GM19395 (cell line): Measurements from ENCODE around the gene NODAL.
A peak's percentile ranks its signal among the peaks of the same experiment; 100 is the strongest.

Source experiments
- ATAC-seq: cut with Tn5 transposase; IDR thresholded peaks from one replicate; pipeline ENCODE4 v1.9.1; 2021; ENCODE audit warnings: mild to moderate bottlenecking, moderate library complexity; ENCODE audit not compliant: unreplicated experiment

Gene NODAL

DNA sequence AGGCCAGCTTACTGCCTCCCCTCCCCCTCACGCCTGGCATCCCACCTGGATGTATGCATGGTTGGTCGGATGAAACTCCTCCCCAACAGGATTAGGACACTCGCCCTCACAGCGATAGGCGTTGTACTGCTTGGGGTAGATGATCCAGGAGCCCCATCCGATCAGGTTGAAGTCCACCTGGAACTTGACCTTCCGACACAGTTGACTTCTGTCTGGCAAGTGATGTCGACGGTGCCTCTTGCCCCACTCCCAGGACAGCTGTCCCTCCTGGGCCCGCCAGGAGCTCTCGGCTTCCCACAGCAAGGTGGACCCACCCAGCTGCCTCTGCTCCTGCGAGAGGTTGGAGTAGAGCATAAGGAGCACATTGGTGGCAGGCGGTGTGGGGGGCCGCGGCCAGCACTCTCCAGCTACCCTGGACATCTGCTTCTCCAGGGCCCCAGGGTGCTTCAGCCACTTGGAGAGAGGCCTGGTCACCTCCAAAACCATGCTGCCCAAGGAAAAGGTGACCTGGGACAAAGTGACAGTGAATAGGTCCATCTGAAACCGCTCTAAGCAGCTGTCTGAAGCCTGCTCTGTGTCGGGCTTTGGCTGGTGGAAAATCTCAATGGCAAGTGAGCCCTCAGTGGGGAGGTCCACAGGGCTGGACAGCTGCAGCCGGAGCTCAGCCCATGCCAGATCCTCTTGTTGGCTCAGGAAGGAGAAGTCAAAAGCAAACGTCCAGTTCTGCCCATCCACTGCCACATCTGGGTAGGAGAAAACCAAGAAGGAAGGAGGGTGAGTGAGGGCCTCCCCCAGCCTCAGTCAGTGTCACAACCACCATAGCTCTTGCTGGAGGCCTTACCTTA is 6.0 kb downstream of the NODAL start:
- ATAC-seq, result no peak

DNA sequence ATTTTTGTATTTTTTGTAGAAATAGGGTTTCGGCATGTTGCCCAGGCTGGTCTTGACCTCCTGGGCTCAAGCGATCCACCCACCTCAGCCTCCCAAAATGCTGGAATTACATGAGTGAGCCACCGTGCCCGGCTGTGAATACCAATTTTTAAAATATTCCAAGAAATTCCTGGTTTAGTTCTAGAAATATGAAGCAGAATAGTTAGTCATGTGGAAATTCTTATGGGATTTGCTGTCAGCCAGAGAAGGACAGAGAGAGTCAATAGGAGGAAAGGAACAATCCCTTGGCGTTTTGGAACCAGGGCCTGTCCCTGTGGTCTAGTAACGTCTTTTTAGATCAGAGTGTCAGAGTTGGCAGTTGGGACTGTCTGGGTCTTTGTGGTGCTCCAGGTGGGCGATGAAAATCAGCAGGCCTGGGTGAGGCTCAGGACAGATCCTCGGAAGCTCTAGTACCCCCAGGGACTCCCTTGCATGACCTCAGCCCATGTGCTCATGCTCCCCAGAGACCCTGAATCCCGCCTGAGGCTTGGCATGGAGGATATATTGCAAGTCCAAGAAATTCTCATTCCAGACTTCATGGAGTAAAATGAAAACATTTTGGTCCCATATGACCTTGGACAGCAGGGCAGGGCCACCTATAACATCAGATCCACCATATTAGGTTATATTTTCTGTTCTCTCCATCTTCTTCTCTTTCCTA is 7.8 kb downstream of the NODAL start:
- ATAC-seq, result no peak

- no peak for ATAC-seq
These were observed 8.8 kb downstream of the NODAL start for GRCh38 chr10:70432561-70433263.

DNA sequence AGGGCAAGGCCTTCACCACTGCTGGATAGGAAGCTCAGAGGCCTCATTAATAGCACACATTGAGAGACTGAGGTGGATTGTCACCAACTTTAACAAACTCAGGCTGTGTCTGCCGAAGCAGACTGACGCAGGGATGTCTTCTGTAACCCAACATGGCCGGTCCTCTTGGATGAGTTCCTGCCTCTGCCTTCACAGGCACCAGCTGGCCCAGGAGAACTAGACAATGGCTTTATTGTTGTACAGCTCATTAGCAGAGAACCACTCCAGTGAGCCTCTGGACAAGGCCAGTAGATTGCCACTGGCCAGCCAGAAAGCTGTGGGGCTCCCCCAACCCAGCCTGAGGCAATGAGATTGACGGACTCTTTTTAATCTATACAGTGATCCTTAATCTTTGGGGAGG is 9.4 kb downstream of the NODAL start:
- no peak for ATAC-seq

- ATAC-seq, result no peak
These were observed 10.7 kb downstream of the NODAL start for GRCh38 chr10:70430493-70431445.

DNA sequence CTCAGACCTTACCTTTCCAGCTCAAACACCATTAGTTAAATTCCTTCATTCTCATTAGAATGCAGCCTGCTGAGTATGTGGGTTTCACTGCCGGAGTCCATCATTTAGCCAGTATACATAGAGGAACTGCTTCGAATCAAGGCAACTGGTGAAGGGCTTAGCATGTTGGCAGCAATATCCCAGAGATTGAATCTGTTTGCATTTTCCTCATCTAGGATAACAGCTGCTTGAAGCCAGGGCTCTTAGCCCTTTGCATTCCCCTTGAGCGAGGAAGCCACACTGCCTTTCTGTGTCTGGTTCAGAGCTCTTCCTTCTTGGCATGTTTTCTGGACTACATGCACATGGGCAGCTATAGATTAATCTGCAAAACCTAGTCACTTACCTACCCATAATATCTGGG is 14.7 kb downstream of the NODAL start:
- no peak for ATAC-seq

- no peak for ATAC-seq
These were observed 16.4 kb downstream of the NODAL start for GRCh38 chr10:70425096-70425495.

DNA sequence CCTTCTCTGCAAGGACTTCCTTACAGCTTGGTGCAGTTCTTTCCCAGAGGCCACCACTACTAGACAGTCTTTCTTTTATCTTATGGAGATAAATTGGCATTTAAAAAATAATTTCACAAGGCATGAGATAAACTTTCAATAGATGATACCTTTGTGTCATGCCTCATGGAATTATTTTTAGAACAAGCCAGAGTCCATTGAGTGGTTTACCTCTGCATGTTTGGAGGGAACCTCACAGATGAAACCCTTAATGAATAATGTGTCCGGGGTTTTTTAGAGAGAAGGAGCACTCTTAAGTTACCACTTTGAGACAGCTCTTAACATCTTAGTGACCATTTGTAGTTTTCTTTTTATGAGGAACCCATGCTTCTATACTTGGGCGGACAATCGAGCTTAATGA is 17.2 kb downstream of the NODAL start:
- no peak for ATAC-seq

DNA sequence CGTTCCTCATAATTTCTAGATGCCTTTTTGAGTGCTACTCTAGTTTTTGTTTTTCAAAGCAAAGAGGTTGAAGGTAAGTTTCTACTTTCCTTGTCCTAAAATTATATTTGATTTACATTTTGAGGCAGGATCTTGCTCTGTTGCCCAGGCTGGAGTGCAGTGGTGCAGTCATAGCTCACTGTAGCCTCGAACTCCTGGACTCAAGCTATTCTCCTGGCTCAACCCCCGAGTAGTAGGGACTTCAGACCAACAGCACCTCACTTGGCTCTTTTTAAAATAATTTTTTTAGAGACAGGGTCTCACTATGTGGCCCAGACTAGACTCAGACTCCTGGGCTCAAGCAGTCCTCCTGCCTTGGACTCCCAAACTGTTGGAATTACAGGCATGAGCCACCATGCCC is 22.8 kb downstream of the NODAL start:
- no peak for ATAC-seq

- ATAC-seq, result no peak
These were observed 23.3 kb downstream of the NODAL start for GRCh38 chr10:70418229-70418628.

- no peak for ATAC-seq
These were observed 23.9 kb downstream of the NODAL start for GRCh38 chr10:70417568-70417967.

DNA sequence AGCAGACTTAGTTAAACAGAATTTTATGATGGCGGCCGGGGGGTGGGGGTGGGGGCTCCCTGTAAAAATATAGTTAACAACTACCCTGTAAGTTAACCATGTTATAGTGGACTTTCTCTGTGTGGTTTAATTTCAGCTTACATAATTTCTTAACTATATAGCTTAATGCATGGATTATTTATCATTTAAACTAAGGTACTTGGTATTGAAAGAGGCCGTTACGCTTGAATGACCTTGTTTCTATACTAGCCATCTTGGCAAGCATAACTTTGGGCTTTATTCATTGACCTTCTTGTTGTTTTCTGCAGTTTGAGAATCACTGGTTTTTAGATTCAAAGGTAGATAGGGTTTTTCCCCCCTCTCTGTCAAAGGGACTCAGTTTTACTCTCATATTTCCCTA is 29.1 kb downstream of the NODAL start:
- ATAC-seq, result no peak

DNA sequence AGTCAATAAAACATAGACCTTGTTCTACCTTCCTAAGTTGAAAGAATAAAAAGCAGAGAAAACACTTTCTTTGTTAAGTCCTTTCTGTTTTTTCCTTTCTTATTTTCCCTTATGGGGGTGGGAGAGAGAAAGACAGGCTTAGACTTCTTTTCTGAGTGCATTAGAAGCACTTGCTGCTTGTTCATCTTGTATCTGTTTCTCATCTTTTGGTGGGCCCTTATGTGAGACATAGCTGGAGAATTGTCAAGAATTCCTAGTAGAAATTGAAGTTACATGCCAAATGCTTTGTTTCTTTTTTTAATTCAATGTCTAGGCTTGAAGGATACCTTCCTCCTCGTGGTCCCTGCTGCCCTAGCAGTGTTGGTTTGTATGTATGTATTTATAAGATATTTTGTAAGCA is 30.9 kb downstream of the NODAL start:
- no peak for ATAC-seq

DNA sequence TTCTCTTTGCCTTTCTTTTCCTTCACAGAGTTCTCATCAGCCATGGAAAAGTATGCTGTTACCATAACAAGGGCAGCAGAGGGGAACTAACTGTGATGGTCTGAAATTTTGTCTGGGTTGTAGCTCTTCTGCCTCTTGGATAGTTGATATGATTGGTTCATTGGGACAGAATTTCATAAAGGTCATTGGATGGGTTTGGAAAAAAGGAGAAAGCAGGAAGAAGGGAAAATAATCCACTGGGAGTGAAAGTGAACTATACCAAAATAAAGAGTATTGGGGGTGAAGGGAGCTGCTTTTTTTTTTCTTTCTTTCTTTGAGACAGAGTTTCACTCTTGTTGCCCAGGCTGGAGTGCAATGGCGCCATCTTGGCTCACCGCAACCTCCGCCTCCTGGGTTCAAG is 31.7 kb downstream of the NODAL start:
- ATAC-seq, result no peak

GRCh38 chr10:70405037-70405824 is 36.2 kb downstream of the NODAL start:
- peak; percentile 36 for ATAC-seq

GRCh38 chr10:70404787-70405036 is 36.8 kb downstream of the NODAL start:
- no peak for ATAC-seq

DNA sequence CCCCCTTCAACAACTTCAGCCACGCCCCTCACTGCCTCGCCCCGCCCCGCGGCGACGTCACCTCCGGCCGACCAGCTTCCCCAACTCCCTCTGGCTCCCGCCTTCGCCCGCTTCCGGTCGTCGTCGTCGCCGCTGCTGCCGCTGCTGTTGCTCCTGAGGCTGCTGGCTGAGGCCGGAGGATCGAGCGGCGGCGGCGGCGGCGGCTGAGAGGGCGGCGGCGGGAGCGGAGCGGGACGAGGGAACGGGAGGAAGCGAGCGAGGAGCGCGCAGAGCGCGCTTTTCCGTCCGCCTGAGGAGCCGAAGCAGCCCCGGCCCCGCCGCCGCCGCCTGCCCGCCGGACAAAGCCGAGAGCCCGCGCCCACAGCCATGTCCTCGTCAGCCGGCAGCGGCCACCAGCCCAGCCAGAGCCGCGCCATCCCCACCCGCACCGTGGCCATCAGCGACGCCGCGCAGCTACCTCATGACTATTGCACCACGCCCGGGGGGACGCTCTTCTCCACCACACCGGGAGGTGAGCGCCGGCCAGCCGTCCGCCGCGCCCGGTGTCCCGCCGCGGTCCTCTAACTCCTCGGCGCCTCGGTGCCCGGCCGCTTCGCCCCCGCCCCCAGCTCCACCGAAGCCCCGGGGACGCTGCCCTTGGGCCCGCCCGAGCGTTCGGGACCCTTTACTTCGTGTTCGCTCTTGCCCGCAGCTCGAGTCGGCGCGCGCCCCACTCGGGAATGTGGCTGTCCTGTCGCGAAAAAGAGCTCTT is 37.3 kb downstream of the NODAL start, which contains the start of gene EIF4EBP2:
Gene EIF4EBP2, plus strand, starts transcription at position 110 of the 751 bp plus-strand sequence. Its CDS starts 257 bp downstream, at position 367.
- ATAC-seq, result peak; percentile 78

DNA sequence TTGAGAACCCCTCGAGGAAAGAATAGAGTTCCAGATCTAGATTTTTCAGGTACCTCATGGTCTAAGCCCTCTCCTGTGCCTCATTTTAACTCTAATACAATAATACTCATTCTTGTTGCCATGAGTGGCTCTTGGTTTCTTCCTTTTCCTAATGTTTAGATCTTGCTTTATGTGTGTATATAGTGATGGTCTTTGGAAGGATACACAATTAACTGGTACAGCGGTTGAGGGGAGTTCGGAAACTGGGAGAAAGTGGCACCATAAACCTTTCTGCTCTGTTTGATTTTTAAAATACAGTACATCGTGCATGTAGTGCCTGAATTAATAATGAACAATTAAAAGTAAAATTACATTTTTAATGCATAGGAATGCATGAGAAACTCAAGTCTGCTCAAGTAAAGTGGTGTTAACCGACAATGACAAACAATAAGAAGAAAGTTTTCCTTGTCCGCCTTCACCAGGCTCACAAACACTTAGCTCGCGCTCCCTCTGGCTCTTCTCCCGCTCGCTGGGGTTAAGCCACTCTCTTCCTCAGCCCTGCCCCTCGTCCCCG is 37.9 kb downstream of the NODAL start:
- ATAC-seq, result peak; percentile 12

DNA sequence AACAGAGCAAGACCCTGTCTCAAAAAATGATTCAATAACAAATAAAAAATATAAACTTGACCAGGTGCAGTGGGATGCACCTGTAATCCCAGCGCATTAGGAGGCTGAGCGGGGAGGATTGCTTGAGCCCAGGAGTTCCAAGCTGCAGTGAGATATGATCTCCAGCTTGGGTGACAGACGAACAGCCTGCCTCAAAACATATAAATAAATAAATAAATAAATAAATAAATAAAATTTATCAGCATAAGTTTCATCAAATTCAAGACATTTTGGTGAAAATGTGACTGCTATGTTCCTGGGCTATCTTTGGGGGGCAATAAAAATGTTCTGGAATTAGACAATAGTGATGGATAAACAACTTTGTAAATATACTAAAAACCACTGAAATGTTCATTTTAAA is 42.3 kb downstream of the NODAL start:
- ATAC-seq, result no peak
